Progenitor cell of endocrine pancreas (in vitro differentiated cells): ENCODE results near the gene ZNF580. TPM values are rescaled to one million over a fixed set of nuclear protein-coding genes. Genes with fewer than 3 reads are reported as not detected.

Source experiments
- DNase-seq: peaks from one replicate; pipeline ENCODE4 v3.0.0; 2021; ENCODE audit warnings: low spot score; ENCODE audit not compliant: unreplicated experiment
- H3K27ac Mint-ChIP-seq: 2 replicates; pipeline ENCODE4 v1.8.0; 2021; ENCODE audit warnings: mild to moderate bottlenecking, moderate library complexity, mixed read lengths
- H3K27me3 Mint-ChIP-seq: 2 replicates; pipeline ENCODE4 v1.8.0; 2021; ENCODE audit warnings: mixed read lengths
- H3K36me3 Mint-ChIP-seq: 2 replicates; pipeline ENCODE4 v1.8.0; 2022; ENCODE audit warnings: mixed read lengths; ENCODE audit not compliant: insufficient read depth
- H3K4me1 Mint-ChIP-seq: 2 replicates; pipeline ENCODE4 v1.8.0; 2021; ENCODE audit warnings: low read depth, mixed read lengths
- H3K4me3 Mint-ChIP-seq: 2 replicates; pipeline ENCODE4 v1.8.0; 2021; ENCODE audit warnings: low read depth, mild to moderate bottlenecking, moderate library complexity, mixed read lengths
- H3K9me3 Mint-ChIP-seq: 2 replicates; pipeline ENCODE4 v1.8.0; 2021; ENCODE audit warnings: low read depth, mixed read lengths
- total RNA-seq: library from RNA; stranded (reverse); gene quantifications from 2 replicates; pipeline ENCODE4 v1.2.1, GENCODE V29; 2021
- TF ChIP-seq, protein P1 (sequence below): fragments of 200-600 bp; sonication (generic); IDR thresholded peaks from one replicate; pipeline ENCODE4 v1.5.0; 2021; ENCODE audit warnings: antibody characterized with exemption, mild to moderate bottlenecking; ENCODE audit not compliant: unreplicated experiment

ZNF580 gene
- total RNA-seq, 1 donor from 2014 or later: 45.9 TPM

- DNase-seq: no peak
- H3K27ac Mint-ChIP-seq: no peak overlapping the region
- H3K27me3 Mint-ChIP-seq: no peaks in the 10 kb centered on the region
- H3K9me3 Mint-ChIP-seq: no peaks in the 10 kb centered on the region
- peaks cover 6% of the 10 kb centered on the region for H3K4me1 Mint-ChIP-seq
- TF ChIP-seq, protein P1, sequence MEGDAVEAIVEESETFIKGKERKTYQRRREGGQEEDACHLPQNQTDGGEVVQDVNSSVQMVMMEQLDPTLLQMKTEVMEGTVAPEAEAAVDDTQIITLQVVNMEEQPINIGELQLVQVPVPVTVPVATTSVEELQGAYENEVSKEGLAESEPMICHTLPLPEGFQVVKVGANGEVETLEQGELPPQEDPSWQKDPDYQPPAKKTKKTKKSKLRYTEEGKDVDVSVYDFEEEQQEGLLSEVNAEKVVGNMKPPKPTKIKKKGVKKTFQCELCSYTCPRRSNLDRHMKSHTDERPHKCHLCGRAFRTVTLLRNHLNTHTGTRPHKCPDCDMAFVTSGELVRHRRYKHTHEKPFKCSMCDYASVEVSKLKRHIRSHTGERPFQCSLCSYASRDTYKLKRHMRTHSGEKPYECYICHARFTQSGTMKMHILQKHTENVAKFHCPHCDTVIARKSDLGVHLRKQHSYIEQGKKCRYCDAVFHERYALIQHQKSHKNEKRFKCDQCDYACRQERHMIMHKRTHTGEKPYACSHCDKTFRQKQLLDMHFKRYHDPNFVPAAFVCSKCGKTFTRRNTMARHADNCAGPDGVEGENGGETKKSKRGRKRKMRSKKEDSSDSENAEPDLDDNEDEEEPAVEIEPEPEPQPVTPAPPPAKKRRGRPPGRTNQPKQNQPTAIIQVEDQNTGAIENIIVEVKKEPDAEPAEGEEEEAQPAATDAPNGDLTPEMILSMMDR: no peak
- peaks cover 6% of the 10 kb centered on the region for H3K36me3 Mint-ChIP-seq
- no peak overlapping the region for H3K4me3 Mint-ChIP-seq
Observed at GRCh38 chr19:55685776-55686175, 45.0 kb downstream of the ZNF580 start.

- TF ChIP-seq, protein P1: no peak
Observed at GRCh38 chr19:55686311-55687050, 45.7 kb downstream of the ZNF580 start.

DNA sequence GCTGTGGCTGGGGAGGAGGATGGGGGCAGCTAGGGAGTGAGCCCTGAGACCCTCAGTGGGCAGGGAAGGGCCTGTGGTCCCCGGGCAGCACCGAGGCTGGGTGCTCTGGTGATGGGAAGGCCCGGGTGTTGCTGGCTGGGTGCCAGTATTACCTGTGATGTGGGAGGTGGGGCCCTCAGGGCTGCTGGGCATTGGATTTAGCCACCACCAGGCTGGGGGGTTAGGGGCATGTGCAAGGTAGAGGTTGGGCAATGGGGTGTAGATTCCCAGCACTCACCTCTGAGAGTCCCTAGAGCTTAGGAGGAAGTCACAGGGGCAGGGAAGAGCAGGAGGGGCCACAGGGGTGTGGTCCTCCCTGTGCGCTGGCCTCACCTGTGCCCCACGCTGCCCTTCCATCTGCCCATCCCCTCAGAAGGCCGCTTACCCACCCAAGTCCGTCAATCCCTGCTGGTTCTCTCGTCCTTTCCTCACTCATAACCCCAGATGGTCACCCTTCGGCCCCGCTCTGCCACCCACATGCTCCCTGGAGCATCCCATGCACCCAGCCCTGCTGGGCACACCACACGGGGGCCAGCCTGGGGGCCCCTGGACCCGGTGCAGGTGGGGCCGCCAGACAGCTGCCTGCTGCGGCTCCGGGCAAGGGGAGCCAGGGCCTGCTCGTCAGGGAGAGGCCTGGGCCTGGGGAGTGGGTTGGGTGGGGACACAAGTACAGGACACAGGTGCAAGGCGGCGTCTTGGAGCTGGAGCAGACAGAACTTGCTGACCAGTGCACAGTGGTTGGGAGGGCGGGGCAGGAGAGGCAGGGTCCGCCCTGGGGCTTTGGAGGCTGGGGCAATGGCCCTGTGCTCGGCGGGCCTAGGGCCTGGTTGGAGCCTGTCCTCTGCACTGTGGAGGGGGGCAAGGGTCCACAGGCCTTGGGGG is 46.7 kb downstream of the ZNF580 start:
- H3K27me3 Mint-ChIP-seq: no peaks in the 10 kb centered on the region
- TF ChIP-seq, protein P1: no peak
- peaks cover 6% of the 10 kb centered on the region for H3K36me3 Mint-ChIP-seq
- H3K27ac Mint-ChIP-seq: no peak overlapping the region
- H3K4me1 Mint-ChIP-seq: peaks cover 6% of the 10 kb centered on the region
- no peak overlapping the region for H3K4me3 Mint-ChIP-seq
- no peaks in the 10 kb centered on the region for H3K9me3 Mint-ChIP-seq
- DNase-seq: no peak

More at GRCh38 chr19:55686311-55687050, 45.7 kb downstream of the ZNF580 start:
- no peak overlapping the region for H3K4me3 Mint-ChIP-seq
- H3K36me3 Mint-ChIP-seq: peaks cover 6% of the 10 kb centered on the region
- DNase-seq: no peak
- no peak overlapping the region for H3K27ac Mint-ChIP-seq
- H3K4me1 Mint-ChIP-seq: peaks cover 6% of the 10 kb centered on the region
- H3K27me3 Mint-ChIP-seq: no peaks in the 10 kb centered on the region
- no peaks in the 10 kb centered on the region for H3K9me3 Mint-ChIP-seq

GRCh38 chr19:55688422-55689218 is 47.8 kb downstream of the ZNF580 start:
- Mint-ChIP-seq H3K4me3 (no peak overlapping the region), H3K27ac (no peak overlapping the region), H3K4me1 (peaks cover 5% of the 10 kb centered on the region), H3K27me3 (no peaks in the 10 kb centered on the region), H3K9me3 (no peaks in the 10 kb centered on the region), H3K36me3 (peaks cover 6% of the 10 kb centered on the region)
- DNase-seq: no peak
- TF ChIP-seq, protein P1: no peak
